ENCODE data around the gene RND2. TPM values are rescaled to one million over a fixed set of nuclear protein-coding genes. Genes with fewer than 3 reads are reported as not detected.

Gene RND2, protein sequence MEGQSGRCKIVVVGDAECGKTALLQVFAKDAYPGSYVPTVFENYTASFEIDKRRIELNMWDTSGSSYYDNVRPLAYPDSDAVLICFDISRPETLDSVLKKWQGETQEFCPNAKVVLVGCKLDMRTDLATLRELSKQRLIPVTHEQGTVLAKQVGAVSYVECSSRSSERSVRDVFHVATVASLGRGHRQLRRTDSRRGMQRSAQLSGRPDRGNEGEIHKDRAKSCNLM
- 8.2 TPM for total RNA-seq

DNA sequence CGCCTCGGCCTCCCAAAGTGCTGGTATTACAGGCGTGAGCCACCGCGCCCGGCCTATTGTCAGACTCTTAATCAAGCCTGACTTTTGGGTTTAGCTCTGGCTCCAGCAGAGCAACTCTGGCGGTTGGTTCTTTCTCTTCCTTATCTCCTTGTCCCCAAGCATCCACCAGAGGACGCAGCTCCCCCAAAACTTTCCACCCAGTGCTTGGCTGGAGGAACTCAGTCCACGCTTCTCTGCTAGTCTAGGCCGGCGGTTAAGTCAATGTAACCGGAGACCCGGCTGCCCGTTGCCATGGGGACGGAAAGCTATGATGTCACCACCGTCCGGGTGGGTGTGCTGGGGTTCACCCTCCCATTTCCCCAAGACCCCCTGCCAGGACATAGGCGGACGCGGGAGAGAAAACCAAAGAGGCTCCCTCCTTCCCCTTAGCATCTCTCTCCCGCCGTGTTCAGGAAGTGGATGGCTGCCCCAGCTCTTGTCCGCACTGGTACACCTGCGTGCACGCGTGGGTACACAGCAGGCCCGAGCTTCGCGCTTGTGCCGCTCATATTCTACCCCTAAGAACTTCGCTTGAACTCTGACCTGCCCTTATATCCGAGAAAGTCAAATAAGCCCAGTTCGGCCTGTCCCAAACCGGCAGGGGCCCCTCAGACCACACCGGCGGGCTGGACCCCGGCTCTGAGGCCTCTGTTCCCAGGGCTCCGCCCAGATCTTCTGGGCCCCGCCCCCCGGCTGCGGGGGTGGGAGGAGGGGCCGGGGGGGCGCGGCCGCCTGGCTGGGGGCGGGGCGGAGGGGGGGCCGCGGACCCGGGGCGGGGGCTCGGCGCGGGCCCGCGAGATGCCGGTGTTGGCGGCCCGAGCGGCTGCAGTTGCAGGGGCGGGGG, at the start of gene RND2:
Gene RND2, plus strand, starts transcription at position 825 of the 883 bp plus-strand sequence. CDS start 117 bp downstream, outside the sequence.

DNA sequence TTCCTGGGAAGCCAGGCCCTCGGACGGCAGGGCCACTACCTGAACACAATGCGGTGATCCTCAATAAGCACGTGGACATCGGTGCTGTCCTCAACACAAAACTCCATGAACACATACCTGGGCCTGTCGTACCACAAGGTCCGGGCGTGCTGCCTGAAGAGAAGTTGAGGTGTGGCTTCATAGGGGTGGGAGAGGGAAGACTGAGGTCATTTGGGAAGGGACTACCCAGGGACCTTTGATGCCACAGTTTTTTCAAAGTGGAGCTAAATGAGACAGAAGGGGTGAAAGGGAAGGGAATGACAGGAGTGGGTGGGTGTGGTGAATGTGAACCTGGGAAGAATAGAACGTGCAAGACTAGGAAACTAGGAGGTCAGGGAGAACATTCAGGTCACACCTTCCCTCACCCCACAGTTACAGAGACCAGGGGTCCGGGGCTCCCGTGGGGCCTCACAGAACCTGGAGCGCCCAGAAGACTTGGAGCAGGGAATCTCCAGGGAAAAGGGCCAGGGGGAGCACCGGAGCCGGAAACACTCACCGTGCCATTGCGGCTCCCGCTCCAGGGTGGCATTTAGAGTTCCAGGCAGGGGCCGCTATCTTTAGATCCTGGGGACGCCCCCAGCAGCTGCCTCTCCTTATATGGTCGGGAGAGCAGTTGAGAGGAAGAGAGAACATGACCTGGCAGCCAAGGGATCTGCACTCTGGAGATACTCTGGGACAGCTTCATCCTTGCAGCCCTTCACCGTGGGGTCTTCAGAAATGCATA, 45.3 kb upstream of the RND2 start, which contains the start of gene PTGES3L:
Gene PTGES3L, minus strand, starts transcription at position 570 of the 763 bp plus-strand sequence. Its CDS starts 27 bp downstream, at position 543.

DNA sequence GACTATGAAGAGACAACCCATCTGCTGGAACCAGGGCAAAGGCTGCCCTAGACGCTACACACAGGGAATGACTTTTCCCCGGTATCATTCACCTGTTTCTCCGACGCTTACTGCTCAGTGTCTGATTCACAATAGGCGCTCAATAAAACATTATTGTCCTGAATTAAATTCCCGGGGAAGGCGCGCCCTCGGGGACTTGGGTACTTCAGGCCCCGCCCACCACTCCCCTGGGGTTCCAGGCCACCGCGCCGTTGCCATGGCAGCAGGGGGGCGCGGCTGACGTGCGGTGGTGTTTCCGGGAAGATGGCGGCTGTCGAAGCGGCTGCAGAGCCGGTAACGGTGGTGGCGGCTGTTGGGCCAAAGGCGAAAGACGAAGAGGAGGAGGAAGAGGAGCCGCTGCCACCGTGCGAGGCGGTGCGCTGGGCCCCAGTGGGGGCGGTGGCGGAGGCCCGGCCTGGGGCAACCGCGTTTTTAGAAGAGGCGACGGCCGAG, 44.7 kb upstream of the RND2 start, which contains the start of gene RUNDC1:
Gene RUNDC1, plus strand, starts transcription at position 292 of the 492 bp plus-strand sequence. Its CDS starts 12 bp downstream, at position 304.

DNA sequence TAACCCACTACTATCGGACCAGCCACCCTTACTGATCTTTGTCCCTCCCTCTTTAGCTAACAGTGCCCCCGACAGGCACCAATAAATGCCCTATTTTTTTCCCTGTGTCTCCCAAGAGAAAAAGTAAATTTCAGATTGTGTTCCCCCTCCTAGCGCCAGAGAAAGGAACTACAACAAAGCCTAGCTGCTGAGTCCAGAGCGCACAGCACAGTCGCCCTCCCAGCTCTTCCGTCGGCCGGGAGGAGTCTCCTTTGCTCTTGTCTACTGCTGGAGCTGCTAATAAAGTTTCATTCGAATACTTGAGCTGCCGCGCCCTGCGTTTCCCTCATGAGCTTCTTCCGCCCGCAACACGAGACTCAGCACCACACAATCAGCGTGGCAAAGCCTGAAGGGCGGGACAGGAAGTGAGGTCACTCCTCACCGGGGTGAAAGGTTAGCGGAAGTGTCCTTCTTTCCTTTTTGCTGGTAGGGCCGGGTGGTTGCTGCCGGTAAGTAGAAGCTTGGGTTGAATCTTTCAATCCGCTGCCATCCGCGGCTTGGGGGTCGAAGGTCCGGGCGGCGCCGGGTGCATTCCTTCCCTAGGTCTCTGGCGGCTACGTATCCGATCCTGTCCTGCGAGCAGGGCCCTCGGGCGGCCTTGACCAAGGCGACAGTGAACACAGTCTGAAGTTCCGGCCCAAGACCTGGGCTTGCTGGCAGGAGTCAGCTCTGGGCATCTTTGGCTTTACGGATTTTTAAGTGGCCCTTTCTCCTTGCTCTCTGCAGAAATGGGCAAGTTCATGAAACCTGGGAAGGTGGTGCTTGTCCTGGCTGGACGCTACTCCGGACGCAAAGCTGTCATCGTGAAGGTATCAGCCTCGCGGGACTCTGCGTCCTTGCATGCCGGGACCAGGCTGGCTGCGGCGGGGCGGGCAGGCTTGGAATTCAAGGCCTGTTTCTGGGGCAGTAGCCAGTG, 26.8 kb upstream of the RND2 start, which contains the start of gene RPL27:
Gene RPL27, plus strand, starts transcription at position 436 of the 955 bp plus-strand sequence. Its CDS starts 332 bp downstream, at position 768.

DNA sequence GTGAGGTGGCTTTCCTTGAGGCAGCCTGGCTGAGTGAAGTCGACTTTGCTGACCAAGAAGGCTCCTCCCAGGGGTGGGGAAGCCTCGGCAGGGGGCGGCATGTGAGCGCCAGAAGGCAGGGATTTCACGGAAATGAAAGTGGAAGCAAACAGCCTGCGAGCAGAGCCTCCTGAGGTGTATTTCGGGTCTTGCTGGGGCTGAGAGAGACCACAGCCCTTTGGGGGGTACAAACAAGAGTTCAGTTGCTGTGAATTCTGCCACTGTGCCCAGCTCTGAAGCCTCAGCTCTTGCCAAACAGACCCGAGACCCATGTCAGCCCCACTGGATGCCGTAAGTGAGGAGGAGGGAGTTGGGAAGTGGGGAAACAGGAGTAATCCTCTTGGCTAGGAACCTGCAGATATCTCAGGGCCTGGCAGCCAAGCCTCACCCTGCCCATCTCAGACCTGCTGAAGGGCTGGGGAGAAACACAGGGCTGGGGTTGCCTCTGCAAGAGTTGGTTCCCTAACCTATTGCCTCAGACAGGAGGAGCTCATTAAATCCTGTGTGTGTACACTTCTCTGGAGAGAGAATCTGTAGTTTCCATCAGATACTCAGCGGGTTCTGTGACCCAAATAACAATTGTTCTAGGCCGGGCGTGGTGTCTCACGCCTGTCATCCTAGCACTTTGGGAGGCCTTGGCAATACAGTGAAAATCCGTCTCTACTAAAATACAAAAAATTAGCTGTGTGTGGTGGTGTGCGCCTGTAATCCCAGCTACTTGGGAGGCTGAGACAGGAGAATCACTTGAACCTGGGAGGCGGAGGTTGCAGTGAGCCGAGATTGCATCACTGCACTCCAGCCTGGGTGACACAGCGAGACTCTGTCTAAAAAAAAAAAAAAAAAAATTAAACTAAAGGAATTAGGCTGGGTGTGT, 18.1 kb upstream of the RND2 start, which contains the start of gene IFI35:
Gene IFI35, plus strand, starts transcription at position 146 of the 913 bp plus-strand sequence. Its CDS starts 164 bp downstream, at position 310.

DNA sequence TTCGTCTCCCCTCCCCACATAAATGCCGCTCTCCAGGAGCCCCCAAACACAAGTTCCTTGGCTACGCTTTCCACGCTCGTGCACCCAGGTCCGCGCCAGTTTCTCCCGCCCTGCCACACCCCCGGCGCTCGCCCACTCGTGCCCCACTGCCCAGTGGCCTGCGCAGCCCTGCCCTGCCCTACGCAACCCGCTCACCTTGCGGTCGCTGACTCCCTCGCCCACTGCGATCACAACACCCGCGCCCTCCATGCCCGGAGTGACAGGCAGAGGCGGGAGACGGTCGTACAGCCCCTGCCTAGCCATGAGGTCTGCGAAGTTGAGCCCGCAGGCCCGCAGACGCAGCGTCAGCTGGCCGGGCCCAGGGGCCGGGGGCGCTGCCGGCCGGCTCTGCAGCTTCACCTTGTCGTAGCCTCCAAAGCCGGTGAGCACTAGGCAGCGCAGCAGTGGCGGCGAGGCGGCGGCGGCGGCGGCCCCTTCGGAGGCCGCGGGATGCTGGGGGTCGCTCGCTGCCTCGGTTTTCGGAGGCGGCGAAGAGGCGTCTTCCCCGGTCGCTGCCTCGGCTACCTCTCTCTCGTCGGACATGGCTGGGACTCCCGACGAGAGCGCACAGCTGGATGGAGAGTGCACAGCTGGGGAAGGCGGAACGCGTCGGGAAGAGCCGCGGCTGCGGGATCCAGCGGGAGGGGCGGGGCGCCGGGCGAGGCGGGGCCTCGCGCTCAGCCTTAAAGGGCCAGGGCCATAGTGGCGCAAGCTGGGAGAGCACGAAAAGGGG, 3.1 kb upstream of the RND2 start, which contains the start of gene VAT1:
Gene VAT1, minus strand, starts transcription at position 645 of the 772 bp plus-strand sequence. Its CDS starts 63 bp downstream, at position 582.

Other genes starting within 250 kb of the RND2 start
- 0.33 TPM for gene WNK4, start 244.6 kb upstream of the RND2 start, total RNA-seq
- gene COA3, start 226.5 kb upstream of the RND2 start, total RNA-seq: 52.7 TPM
- gene CNTD1, start 226.4 kb upstream of the RND2 start, total RNA-seq: not detected
- gene BECN1, start 200.9 kb upstream of the RND2 start, total RNA-seq: 76.0 TPM
- 49.4 TPM for gene PSME3, start 191.8 kb upstream of the RND2 start, total RNA-seq
- 44.6 TPM for gene AOC2, start 180.7 kb upstream of the RND2 start, total RNA-seq
- 18.6 TPM for gene AOC3, start 174.0 kb upstream of the RND2 start, total RNA-seq
- gene G6PC1, start 124.4 kb upstream of the RND2 start, total RNA-seq: not detected
- gene AARSD1, start 60.8 kb upstream of the RND2 start, total RNA-seq: 22.0 TPM
- gene PTGES3L, start 45.2 kb upstream of the RND2 start, total RNA-seq: 4.0 TPM
- 16.8 TPM for gene RUNDC1, start 44.7 kb upstream of the RND2 start, total RNA-seq
- 706 TPM for gene RPL27, start 26.8 kb upstream of the RND2 start, total RNA-seq
- 9.0 TPM for gene IFI35, start 18.4 kb upstream of the RND2 start, total RNA-seq
- gene VAT1, start 2.8 kb upstream of the RND2 start, total RNA-seq: 73.2 TPM
- gene BRCA1, start 100.1 kb downstream of the RND2 start, total RNA-seq: 24.4 TPM
- gene NBR1, start 146.0 kb downstream of the RND2 start, total RNA-seq: 149 TPM
- 5.8 TPM for gene TMEM106A, start 186.6 kb downstream of the RND2 start, total RNA-seq
- not detected for gene CCDC200, start 203.4 kb downstream of the RND2 start, total RNA-seq
- gene RNU2-1, start 208.7 kb downstream of the RND2 start, total RNA-seq: not detected